SJCRH30 (cell line): ENCODE measurements around the gene TNS3. TPM values are rescaled to one million over a fixed set of nuclear protein-coding genes. Genes with fewer than 3 reads are reported as not detected.

Experiments used
- DNase-seq, 2 experiments: peaks; one replicate each; pipeline ENCODE4 v3.0.0-alpha.2; 2015 to 2020
- H3K27ac ChIP-seq: fragments of 250-450 bp; sonication (Bioruptor Pico); 2 replicates; pipeline ENCODE4 v1.5.1; 2020; ENCODE audit warnings: mild to moderate bottlenecking, moderate library complexity
- H3K27me3 ChIP-seq: fragments of 250-450 bp; sonication (Bioruptor Pico); 2 replicates; pipeline ENCODE4 v1.5.1; 2020; ENCODE audit warnings: mild to moderate bottlenecking, moderate library complexity
- H3K36me3 ChIP-seq: fragments of 250-450 bp; sonication (Bioruptor Pico); 2 replicates; pipeline ENCODE4 v1.5.1; 2020; ENCODE audit warnings: mild to moderate bottlenecking, moderate library complexity
- H3K4me1 ChIP-seq: fragments of 250-450 bp; sonication (Bioruptor Pico); 2 replicates; pipeline ENCODE4 v1.5.1; 2020; ENCODE audit warnings: mild to moderate bottlenecking, moderate library complexity
- H3K4me3 ChIP-seq: fragments of 250-450 bp; sonication (Bioruptor Pico); 2 replicates; pipeline ENCODE4 v1.5.1; 2020; ENCODE audit warnings: mild to moderate bottlenecking, moderate library complexity
- H3K9me3 ChIP-seq: fragments of 250-450 bp; sonication (Bioruptor Pico); replicated peaks from 2 replicates; pipeline ENCODE4 v1.5.1; 2020; ENCODE audit warnings: mild to moderate bottlenecking, moderate library complexity
- total RNA-seq: library from RNA; depleted of rRNA; stranded (reverse); fragments of >200 nt; shearing (Covaris generic); gene quantifications from 2 replicates; pipeline ENCODE4 v1.2.3, GENCODE V29; 2014

TNS3 gene
- total RNA-seq, 1 experiment from 2014 or later: 65.1 TPM

- Histone ChIP-seq H3K4me1 (peaks cover 23% of the 10 kb centered on the region), H3K27ac (peak overlapping the region; percentile 81), H3K36me3 (no peaks in the 10 kb centered on the region), H3K9me3 (no peaks in the 10 kb centered on the region), H3K27me3 (no peaks in the 10 kb centered on the region), H3K4me3 (peak overlapping the region; percentile 90)
- DNase-seq: peak; percentile 65 to 70
Measured at GRCh38 chr7:47580811-47581331, 1.0 kb downstream of the TNS3 start.

GRCh38 chr7:47580175-47580706 lies 1.7 kb downstream of the TNS3 start:
- Histone ChIP-seq H3K27me3 (no peaks in the 10 kb centered on the region), H3K9me3 (no peaks in the 10 kb centered on the region), H3K36me3 (no peaks in the 10 kb centered on the region), H3K4me3 (peak overlapping the region; percentile 90), H3K27ac (no peak overlapping the region), H3K4me1 (peaks cover 24% of the 10 kb centered on the region)
- DNase-seq: no peak

DNA sequence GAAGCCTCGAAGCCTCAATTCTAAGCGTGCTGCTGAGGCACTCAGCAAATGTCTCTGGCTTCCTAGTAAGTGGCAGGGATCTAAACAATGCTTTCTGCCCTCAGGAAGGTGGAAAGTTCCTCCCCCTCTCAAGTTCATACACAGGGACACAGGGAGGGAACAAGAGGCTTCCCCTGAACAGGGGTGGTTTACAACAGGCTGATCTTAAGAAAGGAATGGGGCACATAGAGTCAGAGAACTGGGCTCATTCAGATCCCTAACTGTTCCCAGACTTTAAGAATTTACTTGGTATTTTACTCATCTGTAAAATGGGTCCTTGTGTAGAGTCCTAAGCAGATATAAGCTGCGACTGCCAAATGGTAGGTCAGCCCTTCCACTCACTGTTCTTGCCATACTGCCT lies 2.5 kb downstream of the TNS3 start:
- DNase-seq: no peak
- Histone ChIP-seq H3K9me3 (no peaks in the 10 kb centered on the region), H3K27me3 (no peaks in the 10 kb centered on the region), H3K36me3 (no peaks in the 10 kb centered on the region), H3K27ac (no peak overlapping the region), H3K4me3 (no peak overlapping the region), H3K4me1 (peaks cover 24% of the 10 kb centered on the region)

DNA sequence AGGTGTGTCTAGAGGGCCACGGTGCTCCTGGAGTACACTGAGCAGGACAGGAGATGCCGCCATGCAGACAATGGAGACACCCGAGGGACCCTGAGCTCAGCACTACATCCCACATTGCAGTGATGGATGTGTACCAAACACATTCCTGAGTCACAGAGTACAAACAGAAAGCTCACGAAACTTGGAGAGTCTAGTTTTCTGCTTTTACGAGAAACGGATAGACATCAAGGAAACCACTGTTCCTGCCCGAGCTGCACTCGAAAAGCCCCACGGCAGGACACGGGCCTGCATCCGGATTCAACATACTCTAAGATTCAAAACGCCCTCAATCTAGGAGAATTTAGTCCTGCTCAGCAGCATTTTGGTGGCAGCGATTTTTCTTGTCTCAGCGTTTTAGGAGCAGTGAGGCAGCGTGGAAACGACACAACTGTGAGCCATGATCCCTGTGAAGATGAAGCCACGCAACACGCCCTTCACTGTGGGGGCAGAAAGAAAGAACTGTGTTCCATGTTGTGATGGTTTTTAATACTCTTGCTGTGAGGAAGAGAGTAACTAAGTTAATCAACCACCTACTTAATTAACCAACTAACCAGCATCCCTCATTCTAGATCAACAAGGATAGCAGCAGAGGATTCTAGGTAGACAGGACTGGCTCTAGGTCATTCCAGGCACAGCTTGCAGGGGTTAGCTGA lies 3.2 kb downstream of the TNS3 start:
- no peaks in the 10 kb centered on the region for H3K27me3 ChIP-seq
- no peak for DNase-seq
- H3K27ac ChIP-seq: no peak overlapping the region
- no peak overlapping the region for H3K4me3 ChIP-seq
- H3K4me1 ChIP-seq: peaks cover 23% of the 10 kb centered on the region
- no peaks in the 10 kb centered on the region for H3K9me3 ChIP-seq
- H3K36me3 ChIP-seq: no peaks in the 10 kb centered on the region

GRCh38 chr7:47577321-47577919 lies 4.5 kb downstream of the TNS3 start:
- DNase-seq: no peak

GRCh38 chr7:47576866-47577306 lies 5.0 kb downstream of the TNS3 start:
- Histone ChIP-seq H3K4me1 (peaks cover 10% of the 10 kb centered on the region), H3K27me3 (no peaks in the 10 kb centered on the region), H3K36me3 (no peaks in the 10 kb centered on the region), H3K9me3 (no peaks in the 10 kb centered on the region), H3K4me3 (no peak overlapping the region), H3K27ac (no peak overlapping the region)
- no peak for DNase-seq

More at GRCh38 chr7:47577321-47577919, 4.5 kb downstream of the TNS3 start:
- no peak overlapping the region for H3K4me3 ChIP-seq
- H3K36me3 ChIP-seq: no peaks in the 10 kb centered on the region
- no peak overlapping the region for H3K27ac ChIP-seq
- no peaks in the 10 kb centered on the region for H3K9me3 ChIP-seq
- no peaks in the 10 kb centered on the region for H3K27me3 ChIP-seq
- peaks cover 10% of the 10 kb centered on the region for H3K4me1 ChIP-seq

DNA sequence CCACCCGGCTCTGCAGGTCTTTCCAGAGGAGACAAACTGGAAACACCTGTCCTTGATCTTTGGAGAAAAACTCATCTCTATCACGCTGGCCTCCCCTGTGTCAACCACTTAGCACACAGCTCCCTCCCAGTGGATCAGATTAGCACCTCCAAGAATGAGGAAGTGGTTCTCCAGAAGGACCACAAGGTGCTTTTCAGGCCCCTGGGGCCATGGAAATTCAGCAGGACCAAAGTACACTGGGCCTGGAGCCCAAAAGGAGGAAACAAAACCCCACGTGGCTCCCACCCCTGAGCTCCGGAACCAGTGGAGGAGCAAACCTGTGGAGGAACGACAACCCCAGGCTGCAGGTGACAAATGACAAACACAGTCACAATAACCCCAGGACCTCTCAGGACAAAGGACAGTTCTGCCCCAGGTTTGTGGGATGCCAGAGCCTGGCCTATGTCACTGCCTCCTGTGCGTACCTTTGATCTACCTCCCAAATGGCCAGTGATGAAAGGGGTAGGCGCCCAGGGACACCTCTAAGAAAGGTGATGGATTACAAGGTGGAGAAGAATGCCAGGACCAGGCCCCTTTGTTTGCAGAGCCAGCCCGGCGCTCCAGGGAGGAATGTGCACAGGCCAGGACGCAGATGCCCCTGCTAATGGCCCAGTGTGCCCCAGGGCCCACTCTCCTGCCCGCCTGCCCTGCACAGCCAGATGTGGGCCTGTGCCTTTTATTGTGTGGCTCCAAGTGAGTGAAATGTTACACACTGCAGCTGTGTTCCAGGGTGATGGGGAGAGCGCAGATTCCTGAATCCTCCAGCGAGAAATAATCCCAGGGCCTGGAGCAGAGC lies 5.7 kb downstream of the TNS3 start:
- DNase-seq: peak in 1 of 2 experiments; percentile 47
- no peak overlapping the region for H3K27ac ChIP-seq
- H3K4me1 ChIP-seq: peaks cover 14% of the 10 kb centered on the region
- H3K36me3 ChIP-seq: no peaks in the 10 kb centered on the region
- no peak overlapping the region for H3K4me3 ChIP-seq
- H3K27me3 ChIP-seq: no peaks in the 10 kb centered on the region
- H3K9me3 ChIP-seq: no peaks in the 10 kb centered on the region

- no peak overlapping the region for H3K4me3 ChIP-seq
- no peaks in the 10 kb centered on the region for H3K9me3 ChIP-seq
- no peak overlapping the region for H3K27ac ChIP-seq
- no peaks in the 10 kb centered on the region for H3K27me3 ChIP-seq
- DNase-seq: no peak
- peaks cover 23% of the 10 kb centered on the region for H3K4me1 ChIP-seq
- H3K36me3 ChIP-seq: no peaks in the 10 kb centered on the region
Measured at GRCh38 chr7:47574482-47575329, 7.2 kb downstream of the TNS3 start.

- H3K4me1 ChIP-seq: peaks cover 23% of the 10 kb centered on the region
- H3K36me3 ChIP-seq: no peaks in the 10 kb centered on the region
- H3K27ac ChIP-seq: no peak overlapping the region
- no peaks in the 10 kb centered on the region for H3K9me3 ChIP-seq
- H3K4me3 ChIP-seq: no peak overlapping the region
- no peak for DNase-seq
- H3K27me3 ChIP-seq: no peaks in the 10 kb centered on the region
Measured at GRCh38 chr7:47573758-47574481, 8.0 kb downstream of the TNS3 start.

DNA sequence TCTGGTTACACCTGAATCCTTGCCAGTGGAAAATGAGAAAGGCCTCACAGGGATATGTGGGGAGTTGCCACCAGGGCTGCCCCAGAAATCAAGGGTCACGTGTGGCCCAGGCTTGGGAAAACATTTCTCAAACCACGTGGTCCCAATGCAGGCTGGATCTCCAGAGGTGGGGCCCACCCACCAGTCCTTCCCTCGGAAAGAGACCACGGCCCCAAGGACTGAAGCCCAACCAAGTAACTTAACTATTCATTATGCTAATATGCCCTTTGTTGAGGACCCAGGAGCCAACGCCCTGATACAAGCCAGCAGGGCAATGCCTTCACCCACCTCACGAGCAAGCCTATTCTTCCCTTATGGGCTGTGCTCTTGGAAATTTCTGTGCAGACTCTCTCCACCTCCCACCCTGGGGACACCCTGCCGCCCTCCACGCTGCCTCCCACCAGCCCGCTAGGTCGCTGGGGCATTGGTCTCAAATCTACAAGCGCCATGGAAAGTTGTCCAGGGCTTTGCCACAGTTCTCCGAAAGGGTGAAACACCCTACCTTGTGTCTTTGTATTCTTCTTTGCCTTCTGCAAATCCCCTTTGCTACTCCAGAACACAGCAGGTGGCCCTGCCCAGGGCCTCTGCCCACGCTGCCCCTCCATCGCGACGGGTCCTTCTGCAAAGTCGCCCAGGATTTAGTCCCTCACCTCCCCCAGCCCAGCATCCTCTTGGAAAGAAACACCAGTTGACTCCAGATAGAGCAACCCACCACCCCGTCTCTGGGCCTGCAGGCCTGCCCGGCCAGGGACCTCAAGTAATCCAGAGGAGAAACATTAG lies 8.8 kb downstream of the TNS3 start:
- H3K9me3 ChIP-seq: no peaks in the 10 kb centered on the region
- H3K4me3 ChIP-seq: no peak overlapping the region
- H3K27ac ChIP-seq: no peak overlapping the region
- H3K4me1 ChIP-seq: peaks cover 23% of the 10 kb centered on the region
- no peak for DNase-seq
- H3K36me3 ChIP-seq: no peaks in the 10 kb centered on the region
- no peaks in the 10 kb centered on the region for H3K27me3 ChIP-seq

DNA sequence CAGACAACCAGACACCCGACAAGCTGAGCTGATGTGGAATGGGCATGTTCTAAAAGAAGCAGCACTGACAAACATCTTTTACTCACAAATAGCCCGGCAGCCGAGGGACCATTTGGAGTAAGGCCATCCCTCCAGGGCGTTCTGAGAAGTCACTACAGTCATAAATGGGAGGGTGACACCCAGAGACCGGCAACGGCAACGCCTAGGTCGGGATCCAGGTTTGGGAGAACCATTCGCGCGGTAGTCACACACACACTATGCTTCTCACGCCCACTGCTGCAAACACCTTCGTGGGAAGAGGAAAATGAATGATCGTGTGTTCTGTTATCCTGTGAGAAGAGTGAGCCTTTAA lies 9.8 kb downstream of the TNS3 start:
- Histone ChIP-seq H3K27ac (peak overlapping the region; percentile 47; the same call in 1 of the 2 replicates), H3K27me3 (no peaks in the 10 kb centered on the region), H3K9me3 (no peaks in the 10 kb centered on the region), H3K36me3 (no peaks in the 10 kb centered on the region), H3K4me1 (peaks cover 23% of the 10 kb centered on the region), H3K4me3 (peak overlapping the region; percentile 45; the same call in 1 of the 2 replicates)
- DNase-seq: no peak

DNA sequence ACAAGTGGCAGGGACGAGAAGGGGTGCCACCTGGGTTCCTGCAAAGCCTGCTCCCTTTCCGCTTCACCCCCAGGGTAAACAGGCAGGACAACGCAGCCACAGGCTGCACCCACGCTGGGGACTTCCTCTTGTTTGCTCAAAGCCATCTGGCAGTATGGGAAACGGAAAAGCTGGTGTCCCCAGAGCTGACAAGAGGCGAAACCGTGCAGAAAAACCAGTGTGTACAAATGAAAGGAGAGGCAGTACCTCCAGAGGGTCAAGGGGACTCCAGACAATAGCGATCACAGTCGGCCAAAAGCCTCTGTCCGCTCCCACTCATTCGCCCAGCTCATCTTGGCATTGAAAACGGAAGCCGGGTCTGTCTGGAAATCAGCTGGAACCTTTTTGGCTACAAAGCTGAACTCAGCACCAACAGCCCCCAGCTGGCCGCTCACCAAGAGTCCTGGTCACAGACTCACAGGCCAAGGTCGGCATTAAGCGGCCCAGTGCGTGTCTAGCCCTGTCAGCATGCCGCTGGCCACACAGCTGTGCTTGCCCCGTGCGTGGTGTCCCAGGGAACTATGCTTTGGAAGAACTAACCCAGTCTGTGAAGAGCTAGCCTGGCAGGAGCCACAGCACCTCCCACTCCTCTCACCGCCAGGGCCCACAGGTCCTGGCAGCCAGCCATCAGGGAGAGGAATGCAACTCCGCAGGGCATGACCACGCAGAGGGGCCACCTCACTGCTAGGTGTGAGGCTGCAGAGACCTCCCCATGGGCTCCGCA lies 10.4 kb downstream of the TNS3 start:
- Histone ChIP-seq H3K27ac (peak overlapping the region; percentile 47), H3K4me1 (peaks cover 22% of the 10 kb centered on the region), H3K9me3 (no peaks in the 10 kb centered on the region), H3K36me3 (no peaks in the 10 kb centered on the region), H3K27me3 (no peaks in the 10 kb centered on the region), H3K4me3 (peak overlapping the region; percentile 45)
- peak; percentile 85 to 89 for DNase-seq
